HEK293T (cell line): ENCODE results near the gene ACOX3.

ENCODE experiments used
- CTCF ChIA-PET: fragments of 350-600 bp; formaldehyde crosslinking; extraction: SDS; loops from one replicate; lab custom pipeline; 2021; ENCODE audit warnings: antibody characterized with exemption, inconsistent platforms; lab: Yijun Ruan, JAX
- POLR2A ChIA-PET: fragments of 350-600 bp; formaldehyde crosslinking; extraction: SDS; loops from one replicate; lab custom pipeline; 2020; ENCODE audit warnings: antibody characterized with exemption, inconsistent platforms; lab: Yijun Ruan, JAX
- DNase-seq: peaks from one replicate; pipeline ENCODE4 v3.0.0; 2012; ENCODE audit warnings: mixed read lengths; ENCODE audit errors: extremely low spot score
- ARNT ChIP-seq: fragments of 450-650 bp; IDR thresholded peaks from 2 replicates; pipeline ENCODE4 v1.6.1; 2017; ENCODE audit warnings: mild to moderate bottlenecking
- BHLHE40 ChIP-seq: fragments of 450-650 bp; IDR thresholded peaks from 2 replicates; pipeline ENCODE4 v1.6.1; 2016; ENCODE audit warnings: mild to moderate bottlenecking, moderate library complexity, borderline replicate concordance
- CTBP1 ChIP-seq: fragments of 450-650 bp; IDR thresholded peaks from 2 replicates; pipeline ENCODE4 v1.6.1; 2016; ENCODE audit warnings: borderline replicate concordance
- ELF4 ChIP-seq: fragments of 450-650 bp; IDR thresholded peaks from 2 replicates; pipeline ENCODE4 v1.6.1; 2017; ENCODE audit warnings: antibody characterized with exemption
- FOXA1 ChIP-seq: fragments of 450-650 bp; IDR thresholded peaks from 2 replicates; pipeline ENCODE4 v1.6.1; 2016; ENCODE audit warnings: mild to moderate bottlenecking
- FOXK2 ChIP-seq: fragments of 450-650 bp; IDR thresholded peaks from 2 replicates; pipeline ENCODE4 v1.6.1; 2016; ENCODE audit warnings: mild to moderate bottlenecking
- FOXM1 ChIP-seq: fragments of 450-650 bp; IDR thresholded peaks from 2 replicates; pipeline ENCODE4 v1.6.1; 2017; ENCODE audit warnings: mild to moderate bottlenecking, borderline replicate concordance
- HDGF ChIP-seq: fragments of 450-650 bp; IDR thresholded peaks from 2 replicates; pipeline ENCODE4 v1.6.1; 2017; ENCODE audit warnings: antibody characterized with exemption, borderline replicate concordance
- L3MBTL2 ChIP-seq: fragments of 450-650 bp; conservative IDR thresholded peaks from 2 replicates; pipeline ENCODE4 v1.6.1; 2016; ENCODE audit warnings: mild to moderate bottlenecking
- LEF1 ChIP-seq: fragments of 450-650 bp; IDR thresholded peaks from 2 replicates; pipeline ENCODE4 v1.6.1; 2017; ENCODE audit warnings: mild to moderate bottlenecking, borderline replicate concordance
- NFRKB ChIP-seq: fragments of 450-650 bp; IDR thresholded peaks from 2 replicates; pipeline ENCODE4 v1.6.1; 2016; ENCODE audit warnings: mild to moderate bottlenecking, moderate library complexity
- SP1 ChIP-seq: fragments of 450-650 bp; IDR thresholded peaks from 2 replicates; pipeline ENCODE4 v1.6.1; 2017
- SUZ12 ChIP-seq: fragments of 450-650 bp; IDR thresholded peaks from 2 replicates; pipeline ENCODE4 v1.6.1; 2016; ENCODE audit warnings: mild to moderate bottlenecking
- TARDBP ChIP-seq: fragments of 450-650 bp; IDR thresholded peaks from 2 replicates; pipeline ENCODE4 v1.6.1; 2016
- ZNF384 ChIP-seq: fragments of 450-650 bp; IDR thresholded peaks from 2 replicates; pipeline ENCODE4 v1.6.1; 2016
- TF ChIP-seq, protein P1 (sequence below): fragments of 450-650 bp; IDR thresholded peaks from 2 replicates; pipeline ENCODE4 v1.6.1; 2016

The ACOX3 gene

DNA sequence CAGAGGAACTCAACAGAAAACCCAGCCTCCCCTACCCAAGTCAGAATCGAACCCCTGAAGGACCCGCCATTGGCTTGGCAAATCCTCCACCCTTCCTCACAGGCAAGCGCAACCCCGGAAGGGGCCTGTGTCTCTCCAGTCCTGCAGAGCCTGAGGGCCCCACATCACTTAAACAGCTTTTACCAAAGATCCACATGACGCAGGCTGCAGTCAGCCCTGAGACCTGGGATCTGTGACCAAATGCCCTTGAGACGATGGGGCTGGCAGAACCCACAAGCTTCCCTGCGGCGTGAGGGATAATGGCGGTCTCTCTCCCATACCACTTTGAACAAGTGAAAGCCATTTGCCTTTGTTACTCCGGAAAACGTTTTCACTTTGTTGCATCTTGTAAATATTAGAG, 54.9 kb downstream of the ACOX3 start:
- POLR2A ChIA-PET: no interaction called here
- CTCF ChIA-PET: no interaction called here

DNA sequence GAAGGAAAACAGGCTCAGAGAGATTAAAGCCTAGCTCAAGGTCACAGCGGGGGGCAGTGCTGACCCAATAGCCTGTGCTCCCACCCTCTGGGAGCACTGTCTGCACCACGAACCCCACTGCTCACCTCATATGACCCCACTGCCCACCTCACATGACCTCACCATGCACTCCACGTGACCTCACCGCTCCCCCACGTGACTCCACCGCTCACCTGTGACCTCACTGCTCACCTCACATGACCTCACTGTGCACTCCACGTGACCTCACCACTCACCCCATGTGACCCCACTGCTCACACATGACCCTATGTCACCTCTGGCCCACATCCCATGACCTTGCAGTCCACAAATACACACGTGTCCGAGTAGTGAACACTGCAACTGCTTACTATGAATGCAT, 55.4 kb downstream of the ACOX3 start:
- ChIA-PET POLR2A (no interaction called here), CTCF (no interaction called here)
- DNase-seq: no peak
- TF ChIP-seq ARNT: no peak
- no peak for TF ChIP-seq BHLHE40
- TF ChIP-seq, protein P1, sequence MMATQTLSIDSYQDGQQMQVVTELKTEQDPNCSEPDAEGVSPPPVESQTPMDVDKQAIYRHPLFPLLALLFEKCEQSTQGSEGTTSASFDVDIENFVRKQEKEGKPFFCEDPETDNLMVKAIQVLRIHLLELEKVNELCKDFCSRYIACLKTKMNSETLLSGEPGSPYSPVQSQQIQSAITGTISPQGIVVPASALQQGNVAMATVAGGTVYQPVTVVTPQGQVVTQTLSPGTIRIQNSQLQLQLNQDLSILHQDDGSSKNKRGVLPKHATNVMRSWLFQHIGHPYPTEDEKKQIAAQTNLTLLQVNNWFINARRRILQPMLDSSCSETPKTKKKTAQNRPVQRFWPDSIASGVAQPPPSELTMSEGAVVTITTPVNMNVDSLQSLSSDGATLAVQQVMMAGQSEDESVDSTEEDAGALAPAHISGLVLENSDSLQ: no peak
- no peak for TF ChIP-seq L3MBTL2
- TF ChIP-seq ELF4: no peak
- no peak for TF ChIP-seq CTBP1
- no peak for TF ChIP-seq FOXA1
- TF ChIP-seq LEF1: no peak
- TF ChIP-seq ZNF384: no peak
- TF ChIP-seq TARDBP: no peak
- no peak for TF ChIP-seq FOXK2
- TF ChIP-seq FOXM1: no peak
- no peak for TF ChIP-seq SUZ12
- TF ChIP-seq HDGF: no peak
- no peak for TF ChIP-seq NFRKB
- TF ChIP-seq SP1: no peak

More for the DNA sequence above, 54.9 kb downstream of the ACOX3 start:
- TF ChIP-seq HDGF: no peak
- TF ChIP-seq, protein P1: no peak
- DNase-seq: no peak

DNA sequence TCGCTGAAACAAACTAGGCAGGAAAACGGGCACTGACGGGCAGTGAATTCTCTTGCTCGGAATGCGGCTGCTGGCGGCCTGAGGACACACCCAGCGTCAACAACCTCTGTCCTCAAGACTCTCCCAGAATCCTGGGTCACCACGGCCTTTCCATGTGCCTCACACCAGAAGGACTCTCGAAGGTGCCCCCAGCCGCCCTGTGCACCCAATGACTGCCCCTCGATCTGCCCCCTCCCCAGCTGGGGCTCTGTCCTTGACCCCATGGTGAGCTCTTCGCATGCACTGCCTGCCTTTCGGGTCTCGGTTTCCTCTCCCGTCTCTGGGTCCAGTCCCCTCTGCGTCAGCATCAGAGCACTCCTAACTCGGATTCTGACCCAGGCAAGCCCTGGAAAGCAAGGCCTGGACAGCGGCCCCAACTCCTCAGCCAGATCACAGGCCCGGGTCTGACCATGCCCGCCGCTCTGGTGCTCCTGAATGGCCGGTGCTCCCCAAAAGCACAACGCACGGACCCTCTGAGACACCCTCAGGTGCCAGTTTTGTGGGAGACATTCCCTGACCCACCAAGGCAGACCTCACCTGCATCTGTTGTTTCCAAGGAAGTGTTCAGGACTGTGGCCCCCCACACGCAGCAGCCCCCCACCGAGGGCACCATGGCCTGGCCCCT, 56.0 kb downstream of the ACOX3 start:
- CTCF ChIA-PET: no interaction called here

DNA sequence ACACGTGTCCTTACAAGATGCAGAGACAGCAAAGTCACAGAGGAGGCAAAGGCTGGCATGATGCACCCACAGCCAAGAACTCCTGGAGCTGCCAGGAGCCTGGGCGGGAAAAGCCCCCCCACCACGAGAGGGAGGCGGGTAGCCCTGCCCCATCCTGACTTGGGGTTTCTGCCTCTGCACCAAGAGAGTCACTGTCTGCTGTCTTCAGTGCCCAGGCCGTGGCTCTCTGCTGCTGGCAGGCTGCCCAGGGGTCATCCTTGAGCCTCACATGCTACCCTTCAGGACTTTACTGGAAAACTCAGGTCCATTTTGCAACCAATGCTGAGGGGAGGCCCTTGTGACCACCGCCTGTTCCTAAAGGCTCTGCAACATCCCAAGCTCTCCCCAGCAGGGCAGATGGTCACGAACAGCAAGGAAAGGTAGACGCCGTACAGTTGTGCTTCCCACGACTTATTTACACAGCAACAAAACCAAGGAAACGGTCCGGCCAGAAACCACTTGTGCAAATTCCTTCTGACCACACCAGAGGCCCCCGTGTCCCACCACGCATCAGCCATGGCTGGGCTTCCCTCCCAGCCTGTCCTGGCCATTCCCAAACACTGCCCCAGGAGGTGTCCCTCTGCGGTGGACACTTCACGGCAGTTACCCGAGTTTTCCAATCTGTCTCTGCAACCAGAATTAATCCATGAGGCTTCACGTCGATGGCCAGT, 56.9 kb downstream of the ACOX3 start:
- POLR2A ChIA-PET: no interaction called here
- no peak for TF ChIP-seq HDGF
- no peak for TF ChIP-seq ARNT
- no peak for TF ChIP-seq BHLHE40
- TF ChIP-seq FOXM1: no peak
- no peak for TF ChIP-seq FOXK2
- TF ChIP-seq LEF1: no peak
- no peak for TF ChIP-seq NFRKB
- no peak for TF ChIP-seq TARDBP
- no peak for TF ChIP-seq CTBP1
- TF ChIP-seq SP1: no peak
- TF ChIP-seq ELF4: no peak
- TF ChIP-seq ZNF384: no peak
- TF ChIP-seq, protein P1: no peak
- TF ChIP-seq FOXA1: no peak
- TF ChIP-seq SUZ12: no peak
- no peak for TF ChIP-seq L3MBTL2
- CTCF ChIA-PET: no interaction called here
- no peak for DNase-seq

More for the DNA sequence above, 56.0 kb downstream of the ACOX3 start:
- no peak for TF ChIP-seq TARDBP
- no peak for TF ChIP-seq HDGF
- no peak for TF ChIP-seq ARNT
- no peak for TF ChIP-seq SUZ12
- no peak for DNase-seq
- POLR2A ChIA-PET: no interaction called here

DNA sequence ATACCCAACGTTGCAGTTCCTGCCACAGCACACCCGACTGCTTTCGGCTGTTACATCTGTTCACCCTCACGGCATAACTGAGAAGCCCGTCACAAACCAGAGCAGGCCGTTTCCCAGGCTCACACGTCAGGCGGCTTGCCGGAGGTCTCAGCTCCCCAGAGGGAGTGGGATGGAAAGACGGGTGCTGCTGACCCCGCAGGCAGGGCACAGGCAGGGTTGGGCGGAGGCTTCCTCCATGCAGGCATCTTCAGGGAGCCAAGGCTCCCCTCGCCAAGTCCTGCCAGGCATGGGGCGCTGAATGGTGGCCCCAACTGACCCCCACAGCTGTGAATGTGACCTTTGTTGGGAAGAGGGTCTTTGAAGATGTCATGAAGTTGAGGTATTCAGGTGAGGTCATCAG, 57.5 kb downstream of the ACOX3 start:
- ChIA-PET CTCF (no interaction called here), POLR2A (interaction anchor here (0.6 kb wide), 1 partner anchor 136 kb away, joined by 3 read pairs; no protein-coding TSS in a partner anchor)
- no peak for DNase-seq
- no peak for TF ChIP-seq ARNT
- TF ChIP-seq SUZ12: no peak
- no peak for TF ChIP-seq ZNF384
- TF ChIP-seq, protein P1: no peak
- no peak for TF ChIP-seq L3MBTL2
- TF ChIP-seq FOXA1: no peak
- no peak for TF ChIP-seq NFRKB
- no peak for TF ChIP-seq BHLHE40
- no peak for TF ChIP-seq LEF1
- TF ChIP-seq FOXM1: no peak
- TF ChIP-seq CTBP1: no peak
- no peak for TF ChIP-seq SP1
- TF ChIP-seq FOXK2: no peak
- no peak for TF ChIP-seq HDGF
- no peak for TF ChIP-seq TARDBP
- no peak for TF ChIP-seq ELF4
